Lower leg skin (tissue), 3 donors: ENCODE data around the gene NSMCE4A.
"Not testable (repeated sequence)": the region's sequence is repeated elsewhere in the genome, so short reads cannot be mapped to it uniquely, and the experiment has no call there.

ENCODE experiments used
- POLR2A ChIP-seq, 2 donors: fragments of 450-650 bp; IDR thresholded peaks; one replicate each; pipeline ENCODE4 v1.6.1; 2016 to 2017; ENCODE audit warnings: antibody characterized with exemption in 2 of 2, mild to moderate bottlenecking in 1 of 2, moderate library complexity in 1 of 2
- TF ChIP-seq, protein P1 (sequence below), 3 donors: fragments of 450-650 bp; IDR thresholded peaks; one replicate each; pipeline ENCODE4 v1.5.1; 2016; ENCODE audit warnings: antibody characterized with exemption in 3 of 3, mild to moderate bottlenecking in 3 of 3, moderate library complexity in 2 of 3

DNA sequence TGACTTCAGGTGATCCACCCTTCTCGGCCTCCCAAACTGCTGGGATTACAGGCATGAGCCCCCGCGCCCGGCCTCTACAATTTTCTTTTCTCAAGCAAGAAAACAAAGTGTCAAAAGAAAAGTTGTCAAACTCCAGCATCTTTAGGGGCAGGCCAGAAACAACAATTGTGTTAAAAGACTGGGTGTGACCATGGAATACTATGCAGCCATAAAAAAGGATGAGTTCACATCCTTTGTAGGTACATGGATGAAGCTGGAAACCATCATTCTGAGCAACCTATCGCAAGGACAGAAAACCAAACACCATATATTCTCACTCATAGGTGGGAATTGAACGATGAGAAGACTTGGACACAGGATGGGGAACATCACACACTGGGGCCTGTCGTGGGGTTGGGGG lies 48.2 kb upstream of the NSMCE4A start:
- TF ChIP-seq POLR2A (IDR thresholded peaks at IDR 0.05): not testable (repeated sequence)
- TF ChIP-seq, protein P1, sequence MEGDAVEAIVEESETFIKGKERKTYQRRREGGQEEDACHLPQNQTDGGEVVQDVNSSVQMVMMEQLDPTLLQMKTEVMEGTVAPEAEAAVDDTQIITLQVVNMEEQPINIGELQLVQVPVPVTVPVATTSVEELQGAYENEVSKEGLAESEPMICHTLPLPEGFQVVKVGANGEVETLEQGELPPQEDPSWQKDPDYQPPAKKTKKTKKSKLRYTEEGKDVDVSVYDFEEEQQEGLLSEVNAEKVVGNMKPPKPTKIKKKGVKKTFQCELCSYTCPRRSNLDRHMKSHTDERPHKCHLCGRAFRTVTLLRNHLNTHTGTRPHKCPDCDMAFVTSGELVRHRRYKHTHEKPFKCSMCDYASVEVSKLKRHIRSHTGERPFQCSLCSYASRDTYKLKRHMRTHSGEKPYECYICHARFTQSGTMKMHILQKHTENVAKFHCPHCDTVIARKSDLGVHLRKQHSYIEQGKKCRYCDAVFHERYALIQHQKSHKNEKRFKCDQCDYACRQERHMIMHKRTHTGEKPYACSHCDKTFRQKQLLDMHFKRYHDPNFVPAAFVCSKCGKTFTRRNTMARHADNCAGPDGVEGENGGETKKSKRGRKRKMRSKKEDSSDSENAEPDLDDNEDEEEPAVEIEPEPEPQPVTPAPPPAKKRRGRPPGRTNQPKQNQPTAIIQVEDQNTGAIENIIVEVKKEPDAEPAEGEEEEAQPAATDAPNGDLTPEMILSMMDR (IDR thresholded peaks at IDR 0.05): not testable (repeated sequence)
